ENCODE data around the gene RBM5.
"Not testable (repeated sequence)": the region's sequence is repeated elsewhere in the genome, so short reads cannot be mapped to it uniquely, and the experiment has no call there.

Gene RBM5

GRCh38 chr3:50088725-50089608 lies at the start of gene RBM5:
TSS of gene RBM5 (plus strand) at chr3:50088919. CDS start at chr3:50090435, 1,516 bp downstream.
- peak; percentile 94 for DNase-seq

GRCh38 chr3:50044976-50045375 lies 43.7 kb upstream of the RBM5 start:
- no peak for DNase-seq

GRCh38 chr3:50047426-50047825 lies 41.3 kb upstream of the RBM5 start:
- DNase-seq = no peak

GRCh38 chr3:50050361-50050760 lies 38.4 kb upstream of the RBM5 start:
- no peak for DNase-seq

GRCh38 chr3:50057756-50058155 lies 31.0 kb upstream of the RBM5 start:
- no peak for DNase-seq

- no peak for DNase-seq
Measured at GRCh38 chr3:50068134-50068533, 20.6 kb upstream of the RBM5 start.

- no peak for DNase-seq
Measured at GRCh38 chr3:50078091-50078490, 10.6 kb upstream of the RBM5 start.

GRCh38 chr3:50078622-50079021 lies 10.1 kb upstream of the RBM5 start:
- no peak for DNase-seq

GRCh38 chr3:50084951-50085350 lies 3.8 kb upstream of the RBM5 start:
- not testable (repeated sequence) for DNase-seq

- no peak for DNase-seq
Measured at GRCh38 chr3:50089609-50089945, 858 bp downstream of the RBM5 start.

- DNase-seq = no peak
Measured at GRCh38 chr3:50090984-50091383, 2.3 kb downstream of the RBM5 start.

- no peak for DNase-seq
Measured at GRCh38 chr3:50095352-50095998, 6.8 kb downstream of the RBM5 start.

GRCh38 chr3:50100386-50100785 lies 11.7 kb downstream of the RBM5 start:
- no peak for DNase-seq

GRCh38 chr3:50100956-50101845 lies 12.5 kb downstream of the RBM5 start:
- no peak for DNase-seq

- DNase-seq = no peak
Measured at GRCh38 chr3:50102558-50102957, 13.8 kb downstream of the RBM5 start.

- DNase-seq = no peak
Measured at GRCh38 chr3:50111757-50112156, 23.0 kb downstream of the RBM5 start.

GRCh38 chr3:50112462-50112861 lies 23.7 kb downstream of the RBM5 start:
- DNase-seq = no peak

- DNase-seq = no peak
Measured at GRCh38 chr3:50117120-50117519, 28.4 kb downstream of the RBM5 start.

GRCh38 chr3:50118237-50118636 lies 29.5 kb downstream of the RBM5 start:
- DNase-seq = no peak

- DNase-seq = no peak
Measured at GRCh38 chr3:50119786-50120185, 31.1 kb downstream of the RBM5 start.

GRCh38 chr3:50120364-50121071 lies 31.8 kb downstream of the RBM5 start:
- DNase-seq = no peak
